Activated CD4-positive, alpha-beta T cell treated with anti-CD3 and anti-CD28 coated beads, Interleukin-2, amount 50 U/mL, for 16 hours (primary cell): ENCODE data around the gene SARDH.
A peak's percentile ranks its signal among the peaks of the same experiment; 100 is the strongest.

Experiments
- DNase-seq: peaks from one replicate; pipeline ENCODE4 v3.0.0-alpha.2; 2020

Gene SARDH, protein sequence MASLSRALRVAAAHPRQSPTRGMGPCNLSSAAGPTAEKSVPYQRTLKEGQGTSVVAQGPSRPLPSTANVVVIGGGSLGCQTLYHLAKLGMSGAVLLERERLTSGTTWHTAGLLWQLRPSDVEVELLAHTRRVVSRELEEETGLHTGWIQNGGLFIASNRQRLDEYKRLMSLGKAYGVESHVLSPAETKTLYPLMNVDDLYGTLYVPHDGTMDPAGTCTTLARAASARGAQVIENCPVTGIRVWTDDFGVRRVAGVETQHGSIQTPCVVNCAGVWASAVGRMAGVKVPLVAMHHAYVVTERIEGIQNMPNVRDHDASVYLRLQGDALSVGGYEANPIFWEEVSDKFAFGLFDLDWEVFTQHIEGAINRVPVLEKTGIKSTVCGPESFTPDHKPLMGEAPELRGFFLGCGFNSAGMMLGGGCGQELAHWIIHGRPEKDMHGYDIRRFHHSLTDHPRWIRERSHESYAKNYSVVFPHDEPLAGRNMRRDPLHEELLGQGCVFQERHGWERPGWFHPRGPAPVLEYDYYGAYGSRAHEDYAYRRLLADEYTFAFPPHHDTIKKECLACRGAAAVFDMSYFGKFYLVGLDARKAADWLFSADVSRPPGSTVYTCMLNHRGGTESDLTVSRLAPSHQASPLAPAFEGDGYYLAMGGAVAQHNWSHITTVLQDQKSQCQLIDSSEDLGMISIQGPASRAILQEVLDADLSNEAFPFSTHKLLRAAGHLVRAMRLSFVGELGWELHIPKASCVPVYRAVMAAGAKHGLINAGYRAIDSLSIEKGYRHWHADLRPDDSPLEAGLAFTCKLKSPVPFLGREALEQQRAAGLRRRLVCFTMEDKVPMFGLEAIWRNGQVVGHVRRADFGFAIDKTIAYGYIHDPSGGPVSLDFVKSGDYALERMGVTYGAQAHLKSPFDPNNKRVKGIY

GRCh38 chr9:133737774-133738639, at the start of gene SARDH:
TSS of gene SARDH (minus strand) at chr9:133738352. CDS start at chr9:133734173, 4,179 bp downstream.
- no peak for DNase-seq

GRCh38 chr9:133787754-133788025, 49.5 kb upstream of the SARDH start:
- DNase-seq: no peak

DNA sequence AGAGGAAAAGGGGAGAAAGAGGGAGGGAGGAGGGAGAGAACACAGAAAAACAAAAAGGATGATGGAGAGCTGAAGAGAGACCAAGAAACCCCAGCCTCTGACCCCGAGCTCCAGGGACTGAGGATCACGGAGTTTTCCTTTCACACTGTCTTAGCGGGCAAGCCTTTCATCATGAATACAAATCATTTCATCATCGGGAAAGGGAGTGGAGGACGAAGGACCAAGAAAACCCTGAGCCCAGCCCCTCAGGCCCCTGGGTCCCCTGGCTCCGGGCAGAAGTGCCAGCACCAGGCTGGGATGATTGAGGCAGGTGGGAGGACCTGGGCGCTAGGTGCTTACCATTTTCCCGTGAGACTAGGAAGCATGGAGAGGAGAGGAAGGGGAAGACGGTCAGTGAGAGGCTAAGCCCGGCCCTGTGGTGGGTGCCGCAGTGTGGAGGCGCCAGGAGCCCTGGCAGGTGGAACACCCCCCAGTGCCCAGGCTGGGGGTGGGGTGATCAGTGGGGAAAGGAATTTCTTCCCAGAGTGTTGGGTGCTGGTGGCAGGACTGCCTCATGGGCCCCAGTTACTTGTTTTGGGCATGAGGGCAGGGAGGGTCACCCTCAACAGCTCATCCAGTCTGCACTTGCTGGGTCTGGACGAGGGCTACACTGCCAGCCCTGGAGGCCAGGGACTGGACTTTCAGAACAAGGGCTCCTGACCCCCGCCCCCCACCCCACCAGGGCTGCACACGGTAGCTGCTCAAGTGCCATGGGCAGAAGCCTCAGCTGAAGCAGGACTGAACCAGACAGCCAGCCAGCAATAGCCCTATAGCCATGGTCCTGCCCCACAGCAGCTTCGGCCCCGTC, 49.0 kb upstream of the SARDH start:
- DNase-seq: no peak

GRCh38 chr9:133786371-133786753, 48.2 kb upstream of the SARDH start:
- no peak for DNase-seq

GRCh38 chr9:133785753-133786370, 47.7 kb upstream of the SARDH start:
- DNase-seq: no peak

- DNase-seq: no peak
Observed at GRCh38 chr9:133784731-133785561, 46.8 kb upstream of the SARDH start.

GRCh38 chr9:133783331-133783731, 45.2 kb upstream of the SARDH start:
- no peak for DNase-seq

DNA sequence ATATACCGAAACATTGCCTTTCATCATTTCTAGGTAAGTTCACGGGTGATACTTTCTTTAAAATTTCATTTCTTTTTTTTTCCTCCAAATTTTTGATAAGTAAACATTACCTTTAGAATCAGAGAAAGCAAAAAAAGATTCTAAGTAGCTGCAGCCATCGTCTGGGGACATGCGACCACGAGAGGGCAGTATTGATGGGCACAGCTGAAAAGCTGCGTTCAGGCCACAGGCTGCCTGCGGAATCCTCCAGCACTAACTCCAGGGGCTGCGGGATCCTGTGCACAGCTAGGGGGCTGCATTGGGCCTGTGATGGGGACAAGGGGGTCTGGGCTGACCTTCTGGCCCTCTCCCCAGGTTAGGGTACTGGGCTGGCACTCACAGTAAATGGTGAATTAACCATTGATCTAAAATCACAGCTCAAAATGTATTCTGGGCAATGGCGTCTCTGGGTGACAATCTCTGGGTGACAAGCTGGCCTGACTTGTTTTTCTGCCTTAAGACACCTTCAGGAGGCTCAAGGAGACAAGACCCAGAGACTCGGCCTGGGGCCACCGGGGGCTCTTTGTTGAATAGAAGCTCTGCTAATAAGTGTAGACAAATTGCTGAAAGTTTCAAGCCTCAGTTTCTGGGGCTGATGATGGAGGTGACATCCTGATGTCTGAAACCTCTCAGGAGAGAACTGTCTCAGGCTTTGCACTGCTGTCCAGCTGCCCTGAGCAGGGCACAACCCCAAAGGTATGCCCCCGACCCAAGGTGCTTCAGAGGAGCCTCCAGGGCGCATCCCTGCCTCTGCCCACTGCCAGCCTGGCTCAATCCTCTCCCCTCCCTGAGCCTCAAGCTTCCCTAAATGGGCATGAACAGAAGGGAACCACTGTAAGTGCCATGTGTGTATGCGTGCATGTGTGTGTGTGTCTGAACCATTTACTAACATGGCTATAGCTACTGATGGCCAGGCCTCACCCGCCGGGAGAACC, 44.3 kb upstream of the SARDH start:
- peak; percentile 62 for DNase-seq

DNA sequence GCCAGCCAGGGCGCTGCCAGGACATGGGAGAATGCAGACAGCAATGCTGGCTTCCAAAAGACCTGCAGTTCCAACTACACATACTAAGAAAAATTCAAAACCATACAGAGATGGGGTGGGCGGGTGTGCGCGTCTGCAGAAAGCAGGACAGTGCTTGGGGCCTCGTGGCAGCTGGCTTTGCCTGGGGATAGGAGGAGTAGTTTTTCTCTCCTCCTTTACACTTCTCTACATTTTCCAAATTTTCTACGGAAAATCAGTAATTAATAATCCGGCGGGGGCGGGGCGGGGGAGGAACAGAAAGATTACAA, 43.6 kb upstream of the SARDH start:
- no peak for DNase-seq

GRCh38 chr9:133780962-133781827, 43.0 kb upstream of the SARDH start:
- DNase-seq: no peak

DNA sequence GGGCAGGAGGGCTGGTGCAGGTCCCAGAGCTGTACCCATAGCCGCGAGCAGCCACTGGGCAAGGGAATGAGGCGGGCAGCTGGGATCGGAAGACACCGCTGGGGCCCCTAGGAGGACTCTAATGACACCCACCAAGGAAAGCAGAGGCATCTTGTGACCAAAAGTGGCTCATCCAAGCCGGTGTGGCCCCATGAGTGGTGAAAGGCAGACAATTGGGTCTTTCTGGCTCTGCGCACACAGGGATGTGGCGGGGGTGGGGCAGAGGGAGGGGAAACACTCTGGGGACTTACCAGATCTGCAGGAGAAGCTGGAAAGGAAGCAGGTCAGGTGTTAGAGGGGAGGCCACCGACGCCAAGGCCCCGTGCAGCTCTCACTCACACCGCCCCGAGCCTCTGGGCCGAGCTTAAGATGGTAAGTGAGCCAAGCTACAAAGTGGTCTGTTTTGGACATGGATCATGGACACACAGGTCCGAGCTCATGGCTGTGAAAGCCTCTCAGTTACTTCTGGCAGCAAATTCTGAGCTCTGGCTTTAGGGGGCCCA, 42.3 kb upstream of the SARDH start:
- DNase-seq: no peak

DNA sequence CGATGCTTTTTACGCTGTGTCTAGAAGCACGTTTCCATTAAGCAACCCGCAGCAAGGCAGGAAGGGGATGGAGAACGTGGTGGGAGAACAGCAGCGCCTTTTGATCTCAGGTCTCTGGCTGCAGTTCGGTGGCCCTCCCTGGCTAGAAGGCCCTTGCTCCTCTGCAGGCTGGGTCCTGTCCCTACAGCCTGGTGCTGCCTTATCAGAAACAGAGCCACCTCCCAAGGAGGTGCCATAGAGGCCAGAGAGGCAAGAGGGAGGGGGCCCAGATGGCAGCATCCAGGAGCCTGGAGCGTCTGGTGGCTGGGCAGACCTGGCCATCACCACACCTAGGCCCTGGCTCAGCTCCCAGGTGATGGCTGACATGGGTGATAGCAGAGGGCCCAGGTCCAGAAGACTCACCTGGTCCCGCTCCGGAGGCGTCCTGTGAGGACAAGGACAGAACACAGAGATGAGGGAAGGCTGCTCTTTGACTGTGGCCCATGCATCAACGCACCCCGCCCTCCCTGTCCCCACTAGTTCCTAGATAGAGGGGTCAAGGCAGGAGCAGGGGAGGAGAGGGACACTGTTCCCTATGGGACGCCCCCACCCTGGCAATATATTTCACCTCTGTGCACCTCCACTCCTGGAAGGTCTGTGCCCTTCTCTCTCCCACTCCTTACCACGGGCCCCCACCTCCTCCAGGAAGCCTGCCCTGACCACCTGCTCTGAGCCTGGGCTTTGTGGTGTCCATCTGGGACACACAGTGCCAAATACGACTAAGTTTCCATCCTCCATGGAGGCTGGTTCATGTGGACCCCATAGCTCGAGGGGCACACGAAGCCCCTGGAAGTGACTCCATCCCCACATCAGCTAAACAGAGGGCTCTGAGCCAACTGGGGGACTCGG, 41.6 kb upstream of the SARDH start:
- no peak for DNase-seq

DNA sequence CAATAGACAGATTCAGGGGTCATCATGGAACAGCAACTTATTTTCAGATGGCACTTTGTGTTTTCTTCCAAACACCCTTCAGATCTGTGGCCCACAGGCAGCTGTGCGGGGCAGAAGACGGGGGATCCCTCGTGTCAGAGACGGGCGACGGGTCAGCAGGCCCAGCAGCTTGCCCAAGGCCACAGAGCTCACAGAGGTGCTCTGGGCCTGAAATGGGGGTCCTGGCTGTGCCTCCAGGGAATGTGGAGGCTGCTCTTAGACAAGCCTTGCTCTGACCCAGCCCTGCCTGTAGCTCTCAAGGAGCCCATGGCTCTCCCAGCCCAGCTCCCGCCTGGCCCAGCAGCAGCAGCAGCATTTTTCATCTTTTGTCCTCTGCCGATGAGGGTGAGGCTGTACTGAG, 40.9 kb upstream of the SARDH start:
- no peak for DNase-seq

DNA sequence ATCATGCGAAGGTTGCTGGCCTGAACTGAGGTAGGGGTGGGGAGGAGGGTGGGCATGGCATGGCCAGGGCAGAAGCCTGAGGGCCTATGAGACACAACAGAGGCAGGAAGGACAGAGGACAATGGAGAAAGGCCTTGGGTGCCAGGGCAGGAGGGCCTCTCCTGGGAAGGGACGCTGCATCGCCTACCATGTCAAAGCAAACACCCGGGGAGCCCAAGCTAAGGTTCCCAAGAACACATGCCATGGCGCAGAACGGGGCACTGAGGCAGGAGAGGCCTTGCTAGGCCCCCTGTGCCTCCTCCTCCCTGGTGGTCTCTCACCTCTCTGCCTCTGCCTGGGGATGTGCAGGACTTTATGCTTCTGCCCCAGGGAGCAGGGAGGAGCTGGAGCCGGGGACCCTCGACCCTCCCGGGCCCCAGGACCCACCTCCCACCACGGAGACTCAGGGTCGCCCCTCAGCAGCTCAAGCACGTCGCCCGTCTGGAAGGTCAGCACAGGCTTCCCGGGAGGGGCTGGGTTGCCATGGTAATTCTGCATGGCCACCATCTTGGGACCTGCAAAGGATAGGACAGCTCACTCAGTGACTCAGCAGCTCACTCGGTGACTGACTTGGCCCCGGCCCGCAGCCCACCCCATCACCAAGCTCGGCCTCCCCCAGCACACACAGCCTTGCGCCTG, 40.3 kb upstream of the SARDH start:
- DNase-seq: no peak

DNA sequence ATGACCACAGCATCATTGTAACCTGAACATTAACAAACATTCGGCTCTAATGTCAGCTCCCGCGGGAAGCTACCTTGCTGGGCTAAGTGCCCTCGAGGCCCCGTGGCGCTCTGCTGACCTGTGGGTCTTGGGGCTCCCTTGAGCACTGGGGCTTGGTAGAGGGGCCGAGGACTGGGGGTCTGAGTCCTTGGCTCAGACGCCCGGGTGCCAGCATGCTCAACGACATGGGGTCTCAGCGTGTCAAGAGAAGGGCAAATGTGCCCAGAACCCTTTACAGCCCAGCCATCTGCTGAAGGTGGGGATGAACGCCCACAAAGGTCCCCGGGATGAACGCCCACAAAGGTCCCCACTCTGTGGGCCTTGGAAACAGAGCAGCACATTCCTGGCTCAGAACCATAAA, 39.7 kb upstream of the SARDH start:
- DNase-seq: no peak

GRCh38 chr9:133777068-133777791, 39.1 kb upstream of the SARDH start:
- DNase-seq: no peak
